ENCODE results near the gene TTC21A.

Gene TTC21A

DNA sequence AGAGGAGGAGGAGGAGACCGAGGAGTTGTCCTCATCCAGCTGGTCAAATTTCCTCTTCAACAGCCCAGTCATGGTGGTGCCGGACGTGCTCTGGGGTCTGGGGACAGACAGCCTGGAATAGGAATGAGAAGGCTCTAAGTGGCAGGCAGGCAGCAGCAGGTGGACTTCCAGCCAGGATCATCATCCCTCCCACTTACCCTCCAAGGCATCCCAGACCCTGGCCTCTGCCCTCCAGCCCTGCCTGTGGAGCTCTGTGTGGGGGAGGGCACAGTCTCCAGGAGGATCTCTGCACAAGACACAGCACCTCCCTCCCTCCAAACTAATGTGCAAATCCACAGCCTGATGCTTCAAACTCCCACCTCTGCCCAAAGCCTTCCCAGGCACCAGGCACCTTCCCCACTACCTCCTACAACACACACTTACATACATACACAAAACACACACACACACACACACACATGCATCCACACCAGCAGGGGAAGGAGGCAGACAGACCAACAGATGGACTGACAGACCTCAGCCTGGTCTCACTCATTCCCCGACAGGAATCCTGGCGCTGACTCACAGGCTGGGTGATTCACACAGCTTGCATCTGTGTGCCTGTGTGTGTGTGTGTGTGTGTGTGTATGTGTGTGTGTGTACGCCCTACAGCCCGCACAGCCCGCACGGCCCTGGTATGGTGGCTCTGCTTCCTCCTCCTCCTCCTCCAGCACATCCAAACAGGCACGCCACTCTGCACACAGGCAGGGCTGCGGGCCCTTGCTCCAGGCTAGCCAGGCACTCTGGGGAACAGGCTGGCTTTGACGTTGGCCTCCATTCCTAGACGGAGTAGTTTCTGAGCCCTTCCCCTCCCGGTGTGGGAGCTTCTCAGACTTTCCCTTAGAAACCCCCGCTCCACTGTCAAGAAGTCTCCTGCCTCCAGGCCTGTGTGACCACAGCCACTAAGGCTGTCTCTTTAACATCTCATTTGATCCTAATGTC, 39.4 kb downstream of the TTC21A start:
- DNase-seq (ENCODE audit: low read depth, low spot score): peak; percentile 50
- H3K4me3 ChIP-seq (ENCODE audit: low read length): peak overlapping the region; percentile 51

DNA sequence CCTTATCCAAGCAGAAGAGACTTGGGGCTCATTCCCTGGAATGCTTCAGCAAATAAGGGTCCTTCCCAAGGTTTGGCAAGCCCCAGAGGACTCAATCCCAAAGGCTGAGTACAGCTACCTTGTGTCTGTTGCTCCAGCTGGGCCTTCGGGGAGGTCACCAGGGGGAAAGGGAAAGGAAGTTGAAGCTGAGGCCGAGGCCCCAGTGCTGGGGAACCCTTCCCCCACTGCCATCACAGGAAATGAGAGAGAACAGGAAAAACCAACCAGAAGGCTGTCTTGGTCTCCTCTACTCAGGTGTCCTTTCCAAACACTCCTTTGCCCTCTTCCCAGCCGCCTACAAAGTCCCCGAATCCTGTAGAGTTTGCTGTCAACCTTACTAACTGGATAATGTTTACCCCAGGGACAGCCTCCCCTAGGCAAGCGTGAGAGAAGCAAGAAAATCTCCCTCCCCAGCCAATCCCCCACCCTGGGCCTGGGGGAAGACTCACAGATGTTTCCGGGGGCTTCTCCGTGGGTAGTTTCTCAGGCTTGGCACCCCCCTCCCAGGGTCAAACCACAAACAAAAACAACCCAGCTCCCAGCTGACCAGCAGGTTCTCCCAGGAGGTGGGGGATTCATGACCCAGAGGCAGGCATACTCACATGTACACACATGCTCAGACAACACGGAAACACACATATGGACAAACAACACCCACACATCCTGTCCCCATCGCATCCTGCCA, 40.4 kb downstream of the TTC21A start:
- peak; percentile 63 for DNase-seq (ENCODE audit: low read depth, low spot score)
- peak overlapping the region; percentile 51 for H3K4me3 ChIP-seq (ENCODE audit: low read length)

DNA sequence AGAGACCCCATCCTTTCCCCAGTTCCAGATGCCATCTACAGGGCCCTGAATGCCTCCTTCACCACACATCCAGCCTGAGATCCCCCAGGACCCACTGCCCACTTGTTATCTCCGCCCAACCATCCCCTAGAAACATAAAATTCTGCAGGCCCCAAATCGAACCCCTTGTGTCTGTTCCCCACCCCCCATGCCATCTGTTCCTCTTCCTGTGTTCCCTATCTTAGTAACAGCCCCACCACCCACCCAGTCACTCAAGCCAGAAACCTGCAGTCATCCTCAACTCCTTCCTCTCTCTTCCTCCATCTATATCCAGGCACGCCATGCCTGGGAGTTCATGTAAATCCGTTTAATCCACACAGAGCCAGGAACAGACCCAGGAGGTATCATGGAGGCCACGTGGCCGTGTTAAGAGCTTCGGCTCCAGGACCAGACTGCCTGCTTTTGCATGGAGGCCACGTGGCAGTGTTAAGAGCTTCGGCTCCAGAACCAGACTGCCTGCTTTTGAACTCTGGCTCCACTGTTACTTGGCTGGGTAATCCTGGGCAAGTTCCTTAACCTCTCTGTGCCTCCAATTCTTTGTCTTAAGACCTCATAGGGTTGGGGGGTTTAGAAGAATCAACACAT, 41.1 kb downstream of the TTC21A start:
- no peak for DNase-seq (ENCODE audit: low read depth, low spot score)
- H3K4me3 ChIP-seq (ENCODE audit: low read length): peak overlapping the region; percentile 51

DNA sequence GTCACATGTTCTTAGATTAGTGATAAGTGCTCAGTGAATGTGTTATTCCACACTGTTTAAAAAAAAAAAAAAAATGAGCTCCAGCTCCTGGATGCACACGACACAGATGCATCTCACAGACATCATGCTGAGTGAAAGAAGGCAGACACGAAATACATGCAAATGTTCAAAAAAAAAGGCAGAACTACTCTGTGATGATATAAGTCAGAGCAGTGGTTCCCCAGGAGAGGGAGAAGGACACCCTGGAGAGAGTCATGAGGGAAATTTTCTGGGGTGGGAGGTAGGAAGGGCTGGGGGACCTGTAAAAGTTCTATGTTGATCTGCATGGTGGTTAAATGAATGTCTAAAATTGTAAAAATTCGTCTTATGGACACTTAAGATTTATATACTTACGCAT, 41.6 kb downstream of the TTC21A start:
- no peak for DNase-seq (ENCODE audit: low read depth, low spot score)
- H3K4me3 ChIP-seq (ENCODE audit: low read length): no peak overlapping the region

DNA sequence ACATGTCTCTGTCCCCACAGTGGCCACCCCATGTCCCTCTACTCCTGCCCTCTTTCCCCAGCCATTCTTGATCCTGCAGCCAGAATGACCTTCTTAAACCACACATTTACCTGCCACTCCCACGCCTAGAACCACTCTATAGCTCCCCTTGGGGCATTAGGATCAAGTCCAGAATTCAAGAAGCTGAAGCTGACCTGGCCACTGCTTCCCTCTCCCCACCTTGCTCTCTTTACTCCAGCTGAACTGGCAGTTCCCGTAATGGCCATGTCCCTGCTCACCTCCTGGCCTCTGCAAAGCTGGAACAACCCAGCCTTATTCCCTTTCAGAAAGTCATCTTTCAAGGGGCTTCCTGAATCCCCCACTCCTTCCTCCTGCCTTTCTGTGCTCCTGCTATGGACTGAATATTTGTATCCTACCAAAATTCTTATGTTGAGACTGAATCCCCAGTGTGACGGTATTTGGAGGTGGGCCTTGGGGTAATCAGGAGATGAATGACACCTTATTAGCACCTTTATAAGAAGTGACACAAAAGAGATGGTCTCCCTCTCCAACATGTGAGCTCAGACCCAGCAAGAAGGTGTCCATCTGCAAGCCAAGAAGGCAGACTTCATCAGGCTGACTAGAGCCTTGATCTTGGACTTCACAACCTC, 42.1 kb downstream of the TTC21A start:
- DNase-seq (ENCODE audit: low read depth, low spot score): no peak
- H3K4me3 ChIP-seq (ENCODE audit: low read length): no peak overlapping the region

DNA sequence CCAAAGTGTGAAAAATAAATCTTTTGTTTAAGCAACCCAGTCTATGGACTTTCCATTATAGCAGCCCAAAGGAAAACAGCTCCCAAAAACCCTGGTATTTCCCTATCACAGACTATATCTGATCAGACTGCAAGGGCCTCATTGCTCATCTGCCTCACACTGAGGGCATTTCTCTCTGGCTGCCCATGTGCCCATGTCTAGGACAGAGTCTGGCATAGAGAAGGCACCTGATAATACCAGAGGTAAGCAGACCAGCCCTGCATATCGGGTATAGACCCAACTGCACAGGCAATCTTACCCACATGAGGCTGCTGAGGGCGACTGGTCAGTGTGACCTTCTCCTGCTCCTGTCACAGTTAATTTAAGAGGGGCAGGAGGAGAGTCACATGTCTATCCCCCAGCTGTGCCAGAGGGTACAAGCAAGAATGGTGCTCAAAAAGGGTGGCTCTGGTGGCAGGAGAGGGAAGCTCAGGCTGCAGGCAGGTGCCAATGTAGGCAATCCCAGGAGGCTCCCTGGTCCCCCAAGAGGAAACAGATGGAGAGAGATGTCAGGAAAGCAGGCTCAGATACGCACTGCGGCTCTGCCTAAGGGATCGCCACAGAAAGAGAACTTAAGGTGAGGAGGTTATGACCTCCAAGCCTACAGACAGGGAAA, 42.8 kb downstream of the TTC21A start:
- H3K4me3 ChIP-seq (ENCODE audit: low read length): no peak overlapping the region
- DNase-seq (ENCODE audit: low read depth, low spot score): no peak

DNA sequence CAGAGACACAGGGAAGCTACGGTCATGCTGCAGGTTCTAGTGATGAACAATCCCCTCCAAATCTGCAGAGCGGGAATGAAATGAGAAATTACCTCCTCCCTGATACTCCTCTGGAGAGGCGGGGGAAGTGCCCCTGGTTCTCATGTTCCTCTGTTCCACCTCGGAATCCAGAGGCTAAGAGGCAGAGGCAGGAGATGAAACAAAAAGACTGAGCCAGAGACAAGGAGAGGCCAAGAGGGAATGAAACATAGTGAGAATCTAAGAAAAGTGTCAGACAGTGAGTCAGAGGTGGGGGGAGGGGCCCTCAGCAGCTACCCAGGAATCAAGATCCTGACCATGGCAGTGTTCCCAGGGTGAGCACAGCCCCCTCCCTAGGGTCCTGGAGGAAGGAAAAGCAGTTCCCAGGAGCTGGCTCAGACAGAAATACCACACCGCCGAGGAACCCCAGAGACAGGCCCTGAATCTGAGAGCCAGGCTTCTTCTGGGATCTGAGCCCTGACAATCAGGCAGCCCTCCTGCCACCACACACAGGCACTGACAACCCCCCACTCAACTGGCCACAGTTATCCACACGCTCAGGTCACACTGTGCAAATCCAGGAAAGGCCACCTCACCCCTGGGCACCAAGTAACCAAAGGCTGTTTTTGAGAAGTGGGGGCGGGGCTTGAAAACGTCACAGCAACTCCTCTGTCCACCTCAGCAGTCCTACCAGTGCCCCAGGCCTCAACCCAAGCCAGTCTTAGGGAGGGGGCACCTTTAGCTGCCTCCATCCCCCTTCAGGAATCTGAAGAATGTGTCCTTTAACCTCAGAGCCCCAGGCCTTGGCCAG, 43.5 kb downstream of the TTC21A start:
- DNase-seq (ENCODE audit: low read depth, low spot score): no peak
- no peak overlapping the region for H3K4me3 ChIP-seq (ENCODE audit: low read length)

DNA sequence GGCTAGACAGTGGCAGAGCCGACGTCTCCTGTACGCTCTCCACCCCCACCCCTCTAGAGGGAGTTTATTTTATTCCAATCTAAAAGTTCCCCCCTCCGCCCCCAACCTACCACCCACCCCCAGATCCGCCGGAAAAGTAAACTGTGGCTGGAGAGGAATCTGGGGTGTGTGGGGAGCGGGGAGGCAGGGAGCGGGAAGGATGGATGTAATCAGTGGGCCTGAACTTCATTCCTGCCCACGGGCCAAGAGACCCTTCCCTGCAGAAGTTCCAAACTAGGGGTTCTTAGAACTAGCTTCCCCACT, 46.4 kb downstream of the TTC21A start:
- H3K4me3 ChIP-seq (ENCODE audit: low read length): peak overlapping the region; percentile 39
- DNase-seq (ENCODE audit: low read depth, low spot score): no peak

DNA sequence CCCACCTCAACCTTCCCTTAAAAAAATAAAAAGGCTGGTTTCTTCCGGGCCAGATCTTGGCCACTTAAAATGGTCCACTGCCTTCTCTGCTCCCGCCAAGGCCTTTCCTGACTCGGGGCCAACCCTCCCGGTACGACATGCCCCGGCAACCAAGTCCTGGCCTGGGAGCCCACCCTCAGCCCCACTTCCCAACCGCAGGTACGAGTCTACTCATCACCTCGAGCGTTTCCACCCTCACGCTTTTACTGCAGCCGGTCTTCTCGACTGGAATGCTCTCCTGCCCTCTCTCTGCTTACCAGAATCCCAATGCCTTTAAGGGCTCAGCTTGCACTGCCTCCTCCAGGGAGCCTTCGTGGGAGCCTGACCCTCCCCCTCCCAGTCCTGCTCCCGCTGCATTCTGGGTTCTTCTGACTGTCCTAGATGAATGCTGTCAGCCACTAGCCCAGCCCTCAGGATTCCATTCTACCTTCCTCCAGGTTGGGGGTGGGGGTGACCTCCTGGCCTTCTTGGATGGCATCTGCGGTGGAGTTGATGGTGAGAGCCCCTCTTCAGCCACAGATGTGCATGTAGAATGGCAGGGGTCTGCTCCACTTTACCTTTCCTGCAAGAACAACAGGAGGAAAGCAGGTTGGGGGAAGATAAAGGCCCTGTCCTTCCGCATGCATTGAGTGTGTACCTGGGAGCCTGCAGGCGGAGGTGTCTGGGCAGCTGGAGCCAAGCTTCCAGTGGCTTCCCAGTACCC, 47.0 kb downstream of the TTC21A start:
- no peak overlapping the region for H3K4me3 ChIP-seq (ENCODE audit: low read length)
- DNase-seq (ENCODE audit: low read depth, low spot score): no peak

DNA sequence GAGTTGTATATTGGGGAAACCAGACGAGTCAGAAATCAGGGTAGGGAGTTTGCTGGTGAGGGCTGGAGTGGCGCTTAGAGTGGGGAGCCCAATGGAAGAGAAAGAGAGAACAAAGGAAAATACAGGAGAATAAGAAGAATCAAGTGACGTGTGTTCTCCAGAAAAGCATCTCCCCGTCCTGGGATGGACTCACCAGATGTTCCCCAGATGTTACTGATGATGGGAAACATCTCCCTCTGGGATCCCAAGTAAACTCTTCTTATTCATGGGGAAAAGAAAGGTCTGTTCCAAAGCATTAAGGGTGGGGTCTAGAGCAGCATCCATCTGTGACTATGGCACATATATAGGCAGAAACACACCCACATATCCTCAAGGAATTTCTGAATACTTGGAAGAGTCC, 48.9 kb downstream of the TTC21A start:
- DNase-seq (ENCODE audit: low read depth, low spot score): no peak
- H3K4me3 ChIP-seq (ENCODE audit: low read length): no peak overlapping the region

DNA sequence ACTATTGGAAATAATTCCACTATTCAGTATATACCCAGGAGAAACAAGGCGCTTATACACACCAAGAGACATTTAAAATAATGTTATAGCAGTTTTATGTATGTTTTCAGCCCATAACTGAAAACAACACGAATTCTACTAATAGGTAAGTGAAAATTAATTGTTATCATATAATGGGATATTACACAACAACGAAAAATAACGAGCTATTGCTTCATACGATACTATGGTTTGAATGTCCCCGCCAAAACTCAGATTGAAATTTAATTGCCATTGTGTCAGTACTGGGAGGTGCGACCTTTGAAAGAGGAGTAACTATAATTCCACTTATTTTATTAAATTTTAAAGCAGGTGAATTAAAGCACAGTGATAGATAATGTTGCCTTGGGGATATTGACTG, 49.9 kb downstream of the TTC21A start:
- no peak for DNase-seq (ENCODE audit: low read depth, low spot score)
- H3K4me3 ChIP-seq (ENCODE audit: low read length): no peak overlapping the region

DNA sequence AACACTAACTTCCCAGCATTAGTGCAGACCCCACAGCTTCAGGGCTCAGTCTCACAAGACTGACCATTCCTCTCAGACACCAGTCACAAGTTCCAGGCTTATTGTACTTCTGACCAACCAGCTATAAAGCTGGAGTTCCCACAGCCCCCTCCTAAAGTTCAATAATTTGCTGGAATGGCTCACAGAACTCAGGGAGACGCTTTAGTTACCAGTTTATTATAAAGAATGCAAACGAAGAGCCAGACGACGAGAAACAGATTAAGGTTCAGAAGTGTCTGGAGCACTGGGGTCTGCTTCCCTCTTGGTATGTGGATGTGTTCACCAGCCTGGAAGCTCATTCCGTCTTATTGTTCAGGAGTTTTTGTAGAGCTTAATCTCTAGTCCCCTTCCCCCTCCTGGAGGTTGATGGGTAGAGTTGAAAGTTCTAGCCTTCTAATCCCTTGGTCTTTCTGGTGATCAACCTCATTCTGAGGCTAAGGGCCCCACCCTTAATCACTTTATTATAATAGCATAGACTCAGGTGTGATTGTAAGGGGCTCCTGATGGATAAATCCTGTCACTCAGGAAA, 50.8 kb downstream of the TTC21A start:
- no peak overlapping the region for H3K4me3 ChIP-seq (ENCODE audit: low read length)
- no peak for DNase-seq (ENCODE audit: low read depth, low spot score)

DNA sequence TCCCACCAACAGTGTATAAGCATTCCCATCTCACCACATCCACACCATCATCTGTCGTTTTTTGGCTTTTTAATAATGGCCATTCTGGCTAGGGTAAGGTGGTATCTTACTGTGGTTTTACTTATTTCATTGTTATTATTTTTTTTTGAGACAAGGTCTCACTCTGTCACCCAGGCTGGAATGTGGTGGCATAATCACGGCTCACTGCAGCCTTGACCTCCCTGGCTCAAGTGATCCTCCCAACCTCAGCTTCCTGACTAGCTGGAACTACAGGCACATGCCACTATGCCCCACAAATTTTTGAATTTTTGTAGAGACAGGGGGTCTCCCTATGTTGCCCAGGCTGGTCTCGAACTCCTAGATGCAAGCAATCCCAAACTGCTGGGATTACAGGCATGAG, 56.9 kb downstream of the TTC21A start:
- no peak overlapping the region for H3K4me3 ChIP-seq (ENCODE audit: low read length)
- DNase-seq (ENCODE audit: low read depth, low spot score): no peak

DNA sequence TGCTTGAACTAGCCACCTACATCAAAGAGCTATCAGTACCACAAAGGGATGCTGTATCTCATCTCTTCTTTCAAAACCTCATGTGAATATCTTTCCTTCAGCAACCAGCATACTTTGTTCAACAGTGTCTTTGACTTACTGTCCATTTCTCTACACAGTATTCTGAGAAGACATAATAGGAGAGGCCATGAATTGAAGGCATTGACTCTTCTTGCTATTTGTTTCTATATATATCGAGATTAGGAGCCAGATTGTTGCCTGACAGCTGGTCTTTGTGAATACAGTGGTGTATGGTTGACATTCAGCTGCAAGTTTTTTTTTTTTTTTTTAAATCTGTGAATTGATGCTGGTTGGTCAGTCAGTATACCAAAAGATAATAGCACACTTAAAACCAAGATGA, 58.0 kb downstream of the TTC21A start:
- no peak for DNase-seq (ENCODE audit: low read depth, low spot score)
- H3K4me3 ChIP-seq (ENCODE audit: low read length): no peak overlapping the region

DNA sequence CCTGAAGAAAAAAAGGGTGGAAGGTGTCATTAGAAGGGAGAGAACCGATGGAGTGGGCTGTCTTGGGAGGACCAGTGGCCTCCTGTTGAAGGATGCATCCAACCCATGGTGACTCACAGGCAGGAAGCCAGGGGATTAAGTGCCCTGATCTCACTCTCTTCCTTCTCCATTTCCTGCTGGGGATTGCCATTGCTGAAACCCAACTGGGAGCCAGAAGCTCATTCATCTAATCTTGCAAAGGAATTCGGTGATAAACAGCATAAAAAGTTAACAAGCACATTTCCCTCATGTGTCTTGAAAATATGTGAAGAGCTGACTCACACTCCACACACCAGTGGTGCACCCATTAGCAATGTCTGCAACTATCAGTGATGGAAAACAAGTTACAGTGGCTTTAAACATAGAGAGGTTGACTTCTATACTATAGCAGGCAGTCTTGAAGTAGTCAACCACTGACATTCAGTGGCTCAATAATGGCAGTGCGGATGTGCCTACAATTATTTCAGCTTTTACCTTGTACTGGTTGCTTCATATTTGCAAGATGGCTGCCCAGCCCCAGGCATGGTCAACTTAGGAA, 58.7 kb downstream of the TTC21A start:
- no peak for DNase-seq (ENCODE audit: low read depth, low spot score)
- H3K4me3 ChIP-seq (ENCODE audit: low read length): no peak overlapping the region

DNA sequence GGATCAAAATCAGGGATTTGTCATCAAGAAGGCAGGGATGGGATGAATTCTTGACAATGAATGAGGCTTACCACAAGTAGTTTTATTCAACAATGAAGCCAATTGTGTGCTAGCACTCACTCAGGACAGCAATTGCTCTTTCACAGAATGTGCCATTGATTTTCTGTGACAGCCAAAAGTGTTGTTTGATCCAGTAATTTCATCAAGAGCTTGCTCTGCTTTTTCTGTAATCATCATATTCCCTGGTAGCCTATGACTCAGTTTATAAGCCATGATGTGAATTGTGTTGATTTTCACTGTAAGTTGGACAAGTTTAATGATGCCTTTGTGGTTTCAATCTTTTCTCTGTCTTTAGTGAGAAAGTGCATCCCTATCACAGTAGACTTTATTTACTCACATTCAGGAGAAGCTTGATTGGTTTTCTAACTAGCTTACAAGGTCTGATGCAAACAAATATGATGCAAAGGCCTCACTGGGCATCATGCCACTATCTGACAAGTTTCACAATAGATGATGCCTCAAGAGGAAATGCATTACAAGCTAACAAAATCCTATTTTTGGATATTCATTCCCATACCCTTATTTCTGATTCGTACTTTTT, 59.6 kb downstream of the TTC21A start:
- no peak for DNase-seq (ENCODE audit: low read depth, low spot score)
- no peak overlapping the region for H3K4me3 ChIP-seq (ENCODE audit: low read length)

All from Jurkat, Clone E6-1 (cell line).